ENCODE data around the gene KCNIP4.

DNA sequence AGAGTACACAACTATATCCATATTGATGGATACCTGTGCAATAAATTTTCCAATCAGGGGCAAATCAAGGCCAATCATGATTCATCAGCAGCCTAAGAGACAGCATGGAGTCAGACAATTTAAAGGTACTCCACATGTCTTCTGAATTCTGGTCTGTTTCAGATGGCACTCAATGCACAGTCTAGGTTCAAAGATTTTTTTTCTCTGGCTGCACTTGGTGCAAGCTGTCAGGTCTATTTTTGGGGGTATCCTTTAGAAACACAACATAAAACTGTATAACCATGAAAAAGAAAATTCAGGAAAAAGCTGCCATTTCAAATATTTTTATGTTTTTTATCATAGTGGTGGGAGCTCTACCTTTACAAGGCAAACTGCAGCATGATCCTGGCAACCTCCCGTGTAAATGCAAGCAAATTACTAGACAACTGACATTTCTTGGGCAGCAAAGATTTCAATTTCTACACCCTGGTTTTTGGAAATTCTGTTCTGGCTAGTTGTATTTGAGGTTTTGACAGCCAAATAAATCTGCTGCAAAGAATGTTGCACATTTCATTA is 310.3 kb downstream of the KCNIP4 start:
- TF ChIP-seq, protein P1, sequence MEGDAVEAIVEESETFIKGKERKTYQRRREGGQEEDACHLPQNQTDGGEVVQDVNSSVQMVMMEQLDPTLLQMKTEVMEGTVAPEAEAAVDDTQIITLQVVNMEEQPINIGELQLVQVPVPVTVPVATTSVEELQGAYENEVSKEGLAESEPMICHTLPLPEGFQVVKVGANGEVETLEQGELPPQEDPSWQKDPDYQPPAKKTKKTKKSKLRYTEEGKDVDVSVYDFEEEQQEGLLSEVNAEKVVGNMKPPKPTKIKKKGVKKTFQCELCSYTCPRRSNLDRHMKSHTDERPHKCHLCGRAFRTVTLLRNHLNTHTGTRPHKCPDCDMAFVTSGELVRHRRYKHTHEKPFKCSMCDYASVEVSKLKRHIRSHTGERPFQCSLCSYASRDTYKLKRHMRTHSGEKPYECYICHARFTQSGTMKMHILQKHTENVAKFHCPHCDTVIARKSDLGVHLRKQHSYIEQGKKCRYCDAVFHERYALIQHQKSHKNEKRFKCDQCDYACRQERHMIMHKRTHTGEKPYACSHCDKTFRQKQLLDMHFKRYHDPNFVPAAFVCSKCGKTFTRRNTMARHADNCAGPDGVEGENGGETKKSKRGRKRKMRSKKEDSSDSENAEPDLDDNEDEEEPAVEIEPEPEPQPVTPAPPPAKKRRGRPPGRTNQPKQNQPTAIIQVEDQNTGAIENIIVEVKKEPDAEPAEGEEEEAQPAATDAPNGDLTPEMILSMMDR (IDR thresholded peaks at IDR 0.05 in 2 of 3, conservative IDR thresholded peaks at IDR 0.05 in 1 of 3; ENCODE audit: insufficient read depth in 2 of 3, low read depth in 1 of 3, low read length in 3 of 3), result no peak
- TF ChIP-seq HDAC1 (IDR thresholded peaks at IDR 0.05) (no peak), TBP (optimal IDR thresholded peaks at IDR 0.05; ENCODE audit: low read depth, low read length) (no peak)
- TF ChIP-seq, protein P2, sequence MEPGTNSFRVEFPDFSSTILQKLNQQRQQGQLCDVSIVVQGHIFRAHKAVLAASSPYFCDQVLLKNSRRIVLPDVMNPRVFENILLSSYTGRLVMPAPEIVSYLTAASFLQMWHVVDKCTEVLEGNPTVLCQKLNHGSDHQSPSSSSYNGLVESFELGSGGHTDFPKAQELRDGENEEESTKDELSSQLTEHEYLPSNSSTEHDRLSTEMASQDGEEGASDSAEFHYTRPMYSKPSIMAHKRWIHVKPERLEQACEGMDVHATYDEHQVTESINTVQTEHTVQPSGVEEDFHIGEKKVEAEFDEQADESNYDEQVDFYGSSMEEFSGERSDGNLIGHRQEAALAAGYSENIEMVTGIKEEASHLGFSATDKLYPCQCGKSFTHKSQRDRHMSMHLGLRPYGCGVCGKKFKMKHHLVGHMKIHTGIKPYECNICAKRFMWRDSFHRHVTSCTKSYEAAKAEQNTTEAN (CRISPR knock-in tag; IDR thresholded peaks at IDR 0.05), result no peak
